Uterus (tissue), 4 donors: ENCODE measurements around the gene NOP53. TPM values are rescaled to one million over a fixed set of nuclear protein-coding genes. Genes with fewer than 3 reads are reported as not detected.
A peak's percentile ranks its signal among the peaks of the same experiment; 100 is the strongest.
"Not testable (repeated sequence)": the region's sequence is repeated elsewhere in the genome, so short reads cannot be mapped to it uniquely, and the experiment has no call there.

ENCODE experiments used
- DNase-seq, 2 donors: peaks; one replicate each; pipeline ENCODE4 v3.0.0-alpha.2; 2019 to 2020
- H3K27ac ChIP-seq, 2 donors: fragments of 200-600 bp; sonication (generic); 1 replicate in 1 of 2; 2 replicates in 1 of 2; pipeline ENCODE4 v1.5.1; 2016 to 2018
- H3K27me3 ChIP-seq, 2 donors: fragments of 200-600 bp; sonication (generic); one replicate each; pipeline ENCODE4 v1.5.1; 2018 to 2019; ENCODE audit warnings: control low read depth in 1 of 2
- H3K36me3 ChIP-seq, 2 donors: fragments of 200-600 bp; sonication (generic); one replicate each; pipeline ENCODE4 v1.5.1; 2019; ENCODE audit warnings: control low read depth in 1 of 2
- H3K4me1 ChIP-seq, 2 donors: fragments of 200-600 bp; sonication (generic); one replicate each; pipeline ENCODE4 v1.5.1; 2018 to 2019; ENCODE audit warnings: control low read depth in 1 of 2
- H3K4me3 ChIP-seq, 2 donors: fragments of 200-600 bp; sonication (generic); 1 replicate in 1 of 2; 2 replicates in 1 of 2; pipeline ENCODE4 v1.5.1; 2018 to 2019; ENCODE audit warnings: mild to moderate bottlenecking in 1 of 2
- H3K9me3 ChIP-seq, 2 donors: fragments of 200-600 bp; sonication (generic); one replicate each; pipeline ENCODE4 v1.5.1; 2019; ENCODE audit warnings: control low read depth in 1 of 2
- POLR2A ChIP-seq, 2 donors: fragments of 450-650 bp; IDR thresholded peaks; one replicate each; pipeline ENCODE4 v1.6.1; 2016; ENCODE audit warnings: antibody characterized with exemption in 2 of 2, mild to moderate bottlenecking in 1 of 2, moderate library complexity in 1 of 2
- intact Hi-C: fragments of 100-400 bp; cut with DNase I; formaldehyde crosslinking; loops from one replicate; pipeline ENCODE4 v1.15.1; 2023; ENCODE audit warnings: low total_unique reads
- total RNA-seq, 4 donors: library from RNA; depleted of rRNA in 3 of 4; stranded (reverse); fragments of >200 nt in 3 of 4; gene quantifications; one replicate each; pipeline versions ENCODE4 v1.1.0 to v1.2.4, GENCODE V29; 2014 to 2023
- TF ChIP-seq, protein P1 (sequence below), 4 experiments: fragments of 200-600 bp in 2 of 4; fragments of 450-650 bp in 2 of 4; sonication (generic) in 2 of 4; IDR thresholded peaks; one replicate each; pipeline ENCODE4 v1.5.1; 2016 to 2019; ENCODE audit warnings: antibody characterized with exemption in 4 of 4, mild to moderate bottlenecking in 2 of 4, moderate library complexity in 1 of 4
- donor health status: DM: yes; HTN: yes; CAD: no.

Gene NOP53
- total RNA-seq, 4 donors from 2014 or later, result 116 to 555 (median 444) TPM

- no peaks in the 10 kb centered on the region for H3K4me1 ChIP-seq
- no peaks in the 10 kb centered on the region for H3K9me3 ChIP-seq
- intact Hi-C loops, result no loop called here
- no peaks in the 10 kb centered on the region for H3K36me3 ChIP-seq
- TF ChIP-seq, protein P1, sequence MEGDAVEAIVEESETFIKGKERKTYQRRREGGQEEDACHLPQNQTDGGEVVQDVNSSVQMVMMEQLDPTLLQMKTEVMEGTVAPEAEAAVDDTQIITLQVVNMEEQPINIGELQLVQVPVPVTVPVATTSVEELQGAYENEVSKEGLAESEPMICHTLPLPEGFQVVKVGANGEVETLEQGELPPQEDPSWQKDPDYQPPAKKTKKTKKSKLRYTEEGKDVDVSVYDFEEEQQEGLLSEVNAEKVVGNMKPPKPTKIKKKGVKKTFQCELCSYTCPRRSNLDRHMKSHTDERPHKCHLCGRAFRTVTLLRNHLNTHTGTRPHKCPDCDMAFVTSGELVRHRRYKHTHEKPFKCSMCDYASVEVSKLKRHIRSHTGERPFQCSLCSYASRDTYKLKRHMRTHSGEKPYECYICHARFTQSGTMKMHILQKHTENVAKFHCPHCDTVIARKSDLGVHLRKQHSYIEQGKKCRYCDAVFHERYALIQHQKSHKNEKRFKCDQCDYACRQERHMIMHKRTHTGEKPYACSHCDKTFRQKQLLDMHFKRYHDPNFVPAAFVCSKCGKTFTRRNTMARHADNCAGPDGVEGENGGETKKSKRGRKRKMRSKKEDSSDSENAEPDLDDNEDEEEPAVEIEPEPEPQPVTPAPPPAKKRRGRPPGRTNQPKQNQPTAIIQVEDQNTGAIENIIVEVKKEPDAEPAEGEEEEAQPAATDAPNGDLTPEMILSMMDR (IDR thresholded peaks at IDR 0.05), result no peak
- TF ChIP-seq POLR2A (IDR thresholded peaks at IDR 0.05), result no peak
- H3K27ac ChIP-seq, result no peak overlapping the region
- no peak overlapping the region for H3K4me3 ChIP-seq
- no peaks in the 10 kb centered on the region for H3K27me3 ChIP-seq
- no peak for DNase-seq
Measured at GRCh38 chr19:47768604-47769003, 23.3 kb downstream of the NOP53 start.

GRCh38 chr19:47769534-47769933, 24.2 kb downstream of the NOP53 start:
- intact Hi-C loops, result no loop called here
- no peak overlapping the region for H3K4me3 ChIP-seq
- H3K27me3 ChIP-seq, result no peaks in the 10 kb centered on the region
- H3K4me1 ChIP-seq, result no peaks in the 10 kb centered on the region
- H3K27ac ChIP-seq, result no peak overlapping the region
- H3K36me3 ChIP-seq, result no peaks in the 10 kb centered on the region
- no peak for DNase-seq
- no peak for TF ChIP-seq POLR2A (IDR thresholded peaks at IDR 0.05)
- TF ChIP-seq, protein P1 (IDR thresholded peaks at IDR 0.05), result no peak
- no peaks in the 10 kb centered on the region for H3K9me3 ChIP-seq

GRCh38 chr19:47771291-47771690, 25.9 kb downstream of the NOP53 start:
- intact Hi-C loops, H3K9me3 ChIP-seq, H3K4me1 ChIP-seq, H3K27me3 ChIP-seq, H3K4me3 ChIP-seq, DNase-seq, H3K27ac ChIP-seq, H3K36me3 ChIP-seq: not testable (repeated sequence)

DNA sequence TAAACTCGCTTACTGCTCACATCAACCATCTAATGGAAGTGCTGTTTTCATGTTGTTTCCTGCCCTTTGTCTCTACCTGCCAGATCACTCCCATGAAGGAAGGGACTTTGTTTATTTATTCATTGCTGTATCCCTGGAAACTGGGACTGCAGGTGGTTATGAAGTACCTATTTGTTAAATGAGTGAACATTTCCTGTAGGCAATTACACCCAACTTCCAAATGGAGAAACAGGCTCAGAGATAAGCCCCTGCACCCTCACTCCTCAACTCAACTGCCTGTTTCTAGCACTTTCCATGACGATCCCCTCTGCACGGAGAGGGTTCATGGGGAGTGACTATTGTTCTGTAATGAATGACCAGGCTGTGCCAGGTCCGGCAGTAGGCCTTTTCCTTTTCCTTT, 31.2 kb downstream of the NOP53 start:
- Histone ChIP-seq H3K27ac (peak overlapping the region in 1 of 2 donors; percentile 15), H3K36me3 (no peaks in the 10 kb centered on the region), H3K9me3 (no peaks in the 10 kb centered on the region), H3K4me1 (peaks cover 0 to 5% of the 10 kb centered on the region in 2 donors), H3K4me3 (no peak overlapping the region), H3K27me3 (no peaks in the 10 kb centered on the region)
- DNase-seq, result no peak
- intact Hi-C loops, result no loop called here
- no peak for TF ChIP-seq POLR2A (IDR thresholded peaks at IDR 0.05)
- TF ChIP-seq, protein P1 (IDR thresholded peaks at IDR 0.05), result no peak

DNA sequence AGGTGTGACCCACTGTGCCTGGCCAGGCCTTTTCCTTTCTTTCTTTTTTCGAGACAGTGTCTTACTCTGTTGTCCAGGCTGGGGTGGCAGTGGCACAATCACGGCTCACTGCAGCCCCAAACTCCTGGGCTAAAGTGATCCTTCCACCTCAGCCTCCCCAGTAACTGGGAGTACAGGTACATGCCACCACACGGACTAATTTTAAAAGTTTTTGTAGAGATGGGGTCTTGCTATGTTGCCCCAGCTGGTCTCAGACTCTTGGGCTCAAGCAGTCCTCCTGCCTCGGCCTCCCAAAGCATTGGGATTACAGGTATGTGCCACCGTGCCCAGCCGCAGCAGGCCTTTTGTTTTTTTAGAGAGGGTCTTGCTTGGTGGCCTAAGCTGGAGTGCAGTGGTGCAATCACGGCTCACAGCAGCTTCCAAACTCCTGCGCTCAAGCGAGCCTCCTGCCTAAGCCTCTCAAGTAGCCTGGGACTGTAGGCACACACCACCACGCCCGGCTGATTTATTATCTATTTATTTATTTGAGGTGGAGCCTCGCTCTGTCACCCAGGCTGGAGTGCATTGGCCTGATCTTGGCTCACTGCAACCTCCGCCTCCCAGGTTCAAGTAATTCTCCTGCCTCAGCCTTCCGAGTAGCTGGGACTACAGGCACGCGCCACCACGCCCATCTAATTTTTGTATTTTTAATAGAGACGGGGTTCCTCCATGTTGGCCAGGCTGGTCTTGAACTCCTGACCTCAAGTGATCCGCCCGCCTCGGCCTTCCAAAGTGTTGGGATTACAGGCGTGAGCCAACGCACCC, 32.1 kb downstream of the NOP53 start:
- DNase-seq, H3K27me3 ChIP-seq, H3K36me3 ChIP-seq, intact Hi-C loops, H3K9me3 ChIP-seq, H3K4me1 ChIP-seq: not testable (repeated sequence)
- Histone ChIP-seq H3K4me3 (peak overlapping the region; percentile 79 to 92), H3K27ac (peak overlapping the region; percentile 97 to 99)

- H3K4me1 ChIP-seq, result peaks cover 0 to 7% of the 10 kb centered on the region in 2 donors
Measured at GRCh38 chr19:47778049-47778953, 33.0 kb downstream of the NOP53 start, which contains the start of gene SELENOW. Gene SELENOW (plus strand): TSS chr19:47778703. CDS start chr19:47778786, 83 bp downstream.

More at GRCh38 chr19:47778049-47778953, 33.0 kb downstream of the NOP53 start, which contains the start of gene SELENOW:
- H3K36me3 ChIP-seq, result no peaks in the 10 kb centered on the region
- DNase-seq, result peak; percentile 76 to 81
- no peaks in the 10 kb centered on the region for H3K27me3 ChIP-seq
- intact Hi-C loops, result no loop called here
- H3K4me3 ChIP-seq, result peak within 1 kb of the TSS; percentile 79 to 92
- no peaks in the 10 kb centered on the region for H3K9me3 ChIP-seq
- TF ChIP-seq, protein P1 (IDR thresholded peaks at IDR 0.05), result no peak
- peak; percentile 76 to 92 for TF ChIP-seq POLR2A (IDR thresholded peaks at IDR 0.05)
- H3K27ac ChIP-seq, result peak within 1 kb of the TSS; percentile 97 to 99
